MM.1S (cell line): ENCODE measurements around the gene CIT.

Source experiments
- DNase-seq: peaks from one replicate; pipeline ENCODE4 v3.0.0-alpha.2; 2015
- H2AFZ ChIP-seq: fragments of 300-600 bp; sonication (generic); 2 replicates; pipeline ENCODE4 v1.6.0; 2016; ENCODE audit warnings: antibody characterized with exemption, low read length
- H3F3A ChIP-seq: fragments of 300-600 bp; sonication (generic); 2 replicates; pipeline ENCODE4 v1.6.1; 2016; ENCODE audit warnings: mild to moderate bottlenecking, antibody characterized with exemption, low read length, moderate library complexity, mixed read lengths; ENCODE audit not compliant: insufficient read depth
- H3K27ac ChIP-seq: fragments of 300-600 bp; sonication (generic); 2 replicates; pipeline ENCODE4 v1.5.1; 2016; ENCODE audit warnings: mild to moderate bottlenecking, low read length
- H3K27me3 ChIP-seq: fragments of 300-600 bp; sonication (generic); replicated peaks from 2 replicates; pipeline ENCODE4 v1.6.0; 2016; ENCODE audit warnings: low read length; ENCODE audit not compliant: insufficient read depth
- H3K36me3 ChIP-seq: fragments of 300-600 bp; sonication (generic); replicated peaks from 2 replicates; pipeline ENCODE4 v1.6.1; 2016; ENCODE audit warnings: mild to moderate bottlenecking, low read length, mixed read lengths; ENCODE audit not compliant: insufficient read depth
- H3K4me1 ChIP-seq: fragments of 300-600 bp; sonication (generic); 2 replicates; pipeline ENCODE4 v1.6.1; 2016; ENCODE audit warnings: low read length, mixed read lengths
- H3K4me2 ChIP-seq: fragments of 300-600 bp; sonication (generic); 2 replicates; pipeline ENCODE4 v1.6.0; 2016; ENCODE audit warnings: low read depth, low read length
- H3K4me3 ChIP-seq: fragments of 300-600 bp; sonication (generic); 2 replicates; pipeline ENCODE4 v1.5.1; 2016; ENCODE audit warnings: low read length, mixed read lengths
- H3K79me2 ChIP-seq: fragments of 300-600 bp; sonication (generic); 2 replicates; pipeline ENCODE4 v1.6.1; 2016; ENCODE audit warnings: mixed run types, low read length, mixed read lengths
- H3K9ac ChIP-seq: fragments of 300-600 bp; sonication (generic); 2 replicates; pipeline ENCODE4 v1.6.1; 2016; ENCODE audit warnings: low read length, mixed read lengths
- H3K9me2 ChIP-seq: fragments of 300-600 bp; sonication (generic); replicated peaks from 2 replicates; pipeline ENCODE4 v1.6.1; 2016; ENCODE audit warnings: mild to moderate bottlenecking, low read length, mixed read lengths; ENCODE audit not compliant: insufficient read depth
- H3K9me3 ChIP-seq: fragments of 300-600 bp; sonication (generic); replicated peaks from 2 replicates; pipeline ENCODE4 v1.6.1; 2016; ENCODE audit warnings: mild to moderate bottlenecking, low read length, mixed read lengths; ENCODE audit not compliant: insufficient read depth
- H4K20me1 ChIP-seq: fragments of 300-600 bp; sonication (generic); 2 replicates; pipeline ENCODE4 v1.6.1; 2016; ENCODE audit warnings: mild to moderate bottlenecking, low read length, moderate library complexity, mixed read lengths; ENCODE audit not compliant: insufficient read depth
- CTCF ChIP-seq: fragments of 300-600 bp; sonication (generic); IDR thresholded peaks from 2 replicates; pipeline ENCODE4 v1.5.1; 2016; ENCODE audit warnings: antibody characterized with exemption, low read length, mixed read lengths
- EZH2 ChIP-seq: fragments of 300-600 bp; sonication (generic); optimal IDR thresholded peaks from 2 replicates; pipeline ENCODE3; 2017; ENCODE audit warnings: low read depth, mild to moderate bottlenecking, antibody characterized with exemption, low read length, mixed read lengths
- EZH2phosphoT487 ChIP-seq: fragments of 300-600 bp; sonication (generic); IDR thresholded peaks from 2 replicates; pipeline ENCODE4 v1.6.1; 2018; ENCODE audit warnings: antibody characterized with exemption, low read length

The CIT gene

DNA sequence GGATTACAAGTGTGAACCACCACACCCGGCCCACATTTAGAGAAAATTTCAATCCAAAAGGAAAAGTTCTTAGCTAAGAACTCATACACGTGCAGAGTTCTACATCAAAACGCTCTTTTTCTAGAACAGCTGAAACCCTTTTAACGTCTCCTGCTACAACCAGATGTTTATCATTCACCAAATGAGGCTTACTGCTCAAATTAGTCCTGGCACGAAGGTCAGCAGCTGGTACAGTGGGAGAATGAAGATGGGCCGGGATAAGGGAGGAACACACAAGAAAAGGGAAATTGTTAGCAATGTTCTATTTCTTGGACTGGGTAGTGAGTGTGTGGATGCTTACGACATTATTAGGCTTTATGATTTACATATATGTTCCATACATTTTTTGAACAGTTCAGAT, 171.9 kb downstream of the CIT start:
- DNase-seq, result no peak
- Histone ChIP-seq H3K4me3 (no peak overlapping the region), H3K27ac (no peak overlapping the region), H3F3A (no peaks in the 10 kb centered on the region), H3K4me2 (no peak overlapping the region), H2AFZ (no peak overlapping the region), H3K9ac (no peak overlapping the region), H3K9me3 (no peaks in the 10 kb centered on the region), H4K20me1 (no peaks in the 10 kb centered on the region), H3K36me3 (no peaks in the 10 kb centered on the region), H3K27me3 (no peaks in the 10 kb centered on the region), H3K79me2 (no peaks in the 10 kb centered on the region), H3K4me1 (no peaks in the 10 kb centered on the region), H3K9me2 (no peaks in the 10 kb centered on the region)
- TF ChIP-seq EZH2 (no peak), EZH2phosphoT487 (no peak), CTCF (no peak)

DNA sequence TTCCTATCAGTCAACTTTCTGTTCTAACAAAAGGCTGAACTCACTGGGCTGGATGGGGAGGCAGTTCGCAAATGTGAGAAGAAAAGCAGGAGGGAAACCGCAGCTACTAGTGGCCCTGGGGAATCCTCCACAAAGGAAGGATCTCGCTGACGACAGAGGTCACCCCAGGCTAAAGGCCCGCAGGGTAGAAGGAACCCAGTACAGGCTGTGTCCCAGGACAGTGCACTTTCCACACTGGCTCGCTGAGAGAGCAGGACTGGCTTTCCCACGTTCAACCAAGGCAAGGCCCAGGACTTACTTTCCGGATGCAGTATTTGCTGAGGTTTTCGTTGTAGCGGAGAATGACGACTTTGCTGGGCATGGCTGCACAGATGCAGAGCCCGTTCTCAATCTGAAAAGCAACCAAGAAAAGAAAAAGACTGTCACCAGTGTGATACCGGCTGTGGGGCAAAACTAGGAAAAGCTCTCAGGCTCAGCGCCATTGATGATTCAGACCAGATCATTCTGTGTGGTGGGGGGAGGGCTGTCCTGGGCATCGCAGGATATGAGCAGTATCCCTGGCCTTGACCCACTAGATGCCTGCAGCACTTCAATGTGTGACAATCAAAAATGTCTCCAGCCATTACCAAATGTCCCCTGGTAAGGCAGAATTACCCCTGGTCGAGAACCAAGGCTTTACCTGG, 172.9 kb downstream of the CIT start:
- Histone ChIP-seq H3K4me1 (no peaks in the 10 kb centered on the region), H3K36me3 (no peaks in the 10 kb centered on the region), H3K4me3 (no peak overlapping the region), H2AFZ (no peak overlapping the region), H3K27ac (no peak overlapping the region), H3K27me3 (no peaks in the 10 kb centered on the region), H3K9me2 (no peaks in the 10 kb centered on the region), H3K9ac (no peak overlapping the region), H4K20me1 (no peaks in the 10 kb centered on the region), H3K79me2 (no peaks in the 10 kb centered on the region), H3K4me2 (no peak overlapping the region), H3K9me3 (no peaks in the 10 kb centered on the region), H3F3A (no peaks in the 10 kb centered on the region)
- DNase-seq, result no peak
- TF ChIP-seq EZH2, result no peak
- no peak for TF ChIP-seq EZH2phosphoT487
- no peak for TF ChIP-seq CTCF

DNA sequence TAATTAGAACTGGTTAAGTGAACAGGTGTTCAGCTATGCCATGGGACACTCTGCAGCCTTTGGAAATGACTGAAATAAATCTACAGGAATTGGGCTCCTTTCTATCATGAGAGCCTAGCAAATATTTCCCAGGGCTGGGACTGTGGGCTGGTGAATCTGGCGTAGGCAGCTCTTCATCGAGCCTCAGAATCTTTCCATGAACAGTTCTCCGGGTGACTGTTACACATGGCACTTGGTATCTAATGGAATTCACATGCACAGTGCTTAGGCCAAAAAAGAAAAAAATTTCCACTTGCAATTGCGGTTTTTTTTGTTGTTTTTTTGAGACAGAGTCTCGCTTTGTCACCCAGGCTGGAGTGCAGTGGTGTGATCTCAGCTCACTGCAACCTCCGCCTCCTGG, 177.0 kb downstream of the CIT start:
- Histone ChIP-seq H2AFZ (no peak overlapping the region), H3K9me3 (no peaks in the 10 kb centered on the region), H3K27ac (no peak overlapping the region), H4K20me1 (no peaks in the 10 kb centered on the region), H3K4me3 (no peak overlapping the region), H3K9ac (no peak overlapping the region), H3K4me2 (no peak overlapping the region), H3K9me2 (no peaks in the 10 kb centered on the region), H3F3A (no peaks in the 10 kb centered on the region), H3K27me3 (no peaks in the 10 kb centered on the region), H3K36me3 (no peaks in the 10 kb centered on the region), H3K4me1 (no peaks in the 10 kb centered on the region), H3K79me2 (no peaks in the 10 kb centered on the region)
- DNase-seq, result no peak
- TF ChIP-seq EZH2phosphoT487 (no peak), CTCF (no peak), EZH2 (no peak)
